NCI-H748 treated with DMSO at 0.1 percent for 48 hours (cell line): ENCODE results near the gene SALL4.
"Not testable (repeated sequence)": the region's sequence is repeated elsewhere in the genome, so short reads cannot be mapped to it uniquely, and the experiment has no call there.

Source experiments
- DNase-seq: peaks from one replicate; lab custom pipeline; 2025; lab: John Stamatoyannopoulos, UW

SALL4 gene

DNA sequence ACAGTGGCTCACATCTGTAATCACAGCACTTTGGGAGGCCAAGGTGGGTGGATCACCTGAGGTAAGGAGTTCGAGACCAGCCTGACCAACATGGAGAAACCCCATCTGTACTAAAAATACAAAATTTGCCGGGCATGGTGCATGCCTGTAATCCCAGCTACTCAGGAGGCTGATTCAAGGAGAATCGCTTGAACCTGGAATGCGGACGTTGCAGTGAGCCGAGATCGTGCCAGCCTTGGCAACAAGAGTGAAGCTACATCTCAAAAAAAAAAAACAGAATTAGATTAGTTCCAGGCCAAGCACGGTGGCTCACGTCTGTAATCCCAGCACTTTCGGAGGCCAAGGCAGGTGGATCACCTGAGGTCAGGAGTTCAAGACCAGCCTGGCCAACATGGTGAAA is 36.9 kb downstream of the SALL4 start:
- not testable (repeated sequence) for DNase-seq

DNA sequence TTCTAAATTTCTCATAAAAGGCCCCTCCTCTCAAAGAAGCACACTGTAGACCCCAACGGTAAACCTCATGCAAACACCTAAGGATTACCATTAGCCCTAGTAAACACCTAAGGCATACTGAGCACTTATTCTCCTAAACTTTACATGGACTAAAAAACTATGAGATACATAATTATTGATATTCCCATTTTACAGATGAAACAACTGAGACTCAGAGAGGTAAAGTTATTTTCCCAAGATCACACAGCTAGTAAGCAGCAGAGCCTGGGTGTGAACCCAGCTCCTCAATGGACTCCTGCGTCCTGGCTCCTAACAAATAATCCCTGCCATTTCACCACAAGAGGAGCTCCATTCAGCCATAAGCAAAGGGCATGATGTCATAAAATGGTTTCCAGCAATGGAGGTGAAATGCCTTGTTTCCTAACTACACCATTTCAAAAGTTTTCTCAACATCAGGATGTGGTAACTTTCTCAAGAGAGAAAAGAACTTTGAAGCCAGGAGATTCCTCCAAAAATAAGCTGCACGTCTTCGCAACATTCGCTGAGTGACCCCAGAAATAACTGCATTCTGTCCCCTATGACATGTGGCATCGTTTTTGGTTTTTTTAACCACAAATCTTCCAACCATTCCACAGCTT is 38.2 kb downstream of the SALL4 start:
- no peak for DNase-seq

DNA sequence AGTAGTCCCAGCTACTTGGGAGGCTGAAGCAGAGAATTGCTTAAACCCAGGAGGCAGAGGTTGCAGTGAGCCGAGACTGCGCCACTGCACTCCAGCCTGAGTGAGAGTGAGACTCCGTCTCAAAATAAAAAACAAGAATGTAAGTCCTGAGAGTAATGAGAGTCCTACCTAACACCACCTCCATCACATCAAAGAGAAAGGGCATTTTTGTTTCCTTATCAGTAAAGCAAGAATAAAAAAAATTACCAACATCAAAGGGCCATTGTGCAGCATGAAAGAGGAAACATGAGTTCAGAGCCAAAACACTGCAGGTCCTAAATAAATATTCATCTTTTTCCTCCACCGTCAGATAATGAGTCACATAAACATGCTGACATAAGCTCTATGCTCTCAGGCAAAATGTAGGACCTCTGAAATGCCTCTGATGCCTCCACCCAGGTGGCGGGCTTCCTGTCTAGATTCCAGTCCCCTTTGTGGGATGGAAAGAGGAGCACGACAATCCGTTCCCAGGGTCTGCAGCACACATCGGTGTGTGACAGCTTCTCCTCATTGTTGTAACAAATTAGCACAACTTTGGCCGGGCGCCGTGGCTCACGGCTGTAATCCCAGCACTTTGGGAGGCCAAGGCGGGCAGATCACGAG is 41.3 kb downstream of the SALL4 start:
- no peak for DNase-seq

- DNase-seq = no peak
Measured at GRCh38 chr20:51759769-51760510, 42.4 kb downstream of the SALL4 start.

- DNase-seq = no peak
Measured at GRCh38 chr20:51758978-51759544, 43.3 kb downstream of the SALL4 start.

GRCh38 chr20:51757226-51757625 is 45.1 kb downstream of the SALL4 start:
- no peak for DNase-seq

DNA sequence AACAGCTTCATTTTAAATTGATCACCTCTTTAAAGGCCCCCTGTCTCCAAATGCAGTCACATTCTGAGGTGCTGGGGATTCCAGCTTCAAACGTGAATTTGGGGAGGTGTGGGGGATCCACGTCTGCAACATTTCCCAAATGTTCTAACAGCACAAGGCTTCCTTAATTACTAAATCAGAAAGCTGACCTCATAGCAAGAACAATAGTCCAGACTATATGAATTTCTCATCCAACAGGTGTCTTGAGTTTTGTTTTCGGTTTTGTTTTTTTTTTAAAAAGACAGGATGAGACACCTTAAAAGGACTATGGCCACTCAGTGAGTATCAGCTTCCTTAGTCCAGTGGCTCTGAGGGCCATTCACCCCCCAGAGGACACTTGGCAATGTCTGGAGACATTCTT is 45.7 kb downstream of the SALL4 start:
- no peak for DNase-seq

- DNase-seq = not testable (repeated sequence)
Measured at GRCh38 chr20:51753220-51753619, 49.1 kb downstream of the SALL4 start.

GRCh38 chr20:51752343-51752951 is 49.9 kb downstream of the SALL4 start:
- no peak for DNase-seq

GRCh38 chr20:51750770-51751388 is 51.4 kb downstream of the SALL4 start:
- DNase-seq = no peak

DNA sequence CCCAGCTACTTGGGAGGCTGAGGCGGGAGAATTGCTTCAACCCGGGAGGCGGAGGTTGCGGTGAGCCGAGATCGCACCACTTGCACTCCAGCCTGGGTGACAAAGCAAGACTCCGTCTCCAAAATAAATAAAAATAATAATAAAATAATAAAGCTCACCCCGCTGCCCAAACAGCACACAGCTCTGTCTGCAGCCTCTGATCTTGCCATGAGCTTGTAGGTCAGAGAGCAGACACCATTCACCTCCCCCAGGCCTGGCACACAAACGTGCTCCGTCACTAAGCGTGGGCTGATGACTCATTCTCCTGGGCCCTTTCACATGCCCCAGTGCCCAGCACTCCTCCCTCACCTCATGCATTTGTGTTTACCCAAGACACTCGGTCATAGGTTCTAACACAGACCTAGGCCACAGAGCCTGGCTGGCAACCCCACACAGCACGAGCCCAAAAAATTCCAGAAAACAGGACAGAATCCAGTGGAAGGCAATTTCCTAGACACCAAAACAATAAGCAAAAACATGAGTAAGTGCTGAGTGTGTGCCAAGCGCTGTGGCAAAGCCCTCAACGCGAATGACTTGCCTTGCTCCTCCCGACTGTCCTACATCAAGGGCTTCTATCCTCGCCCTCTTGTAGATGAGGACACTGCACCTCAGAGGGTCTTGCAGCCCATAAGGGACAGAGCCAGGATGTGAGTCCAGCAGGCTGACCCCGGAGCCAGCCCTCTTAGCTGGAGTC is 52.1 kb downstream of the SALL4 start:
- DNase-seq = no peak

- DNase-seq = no peak
Measured at GRCh38 chr20:51749674-51750036, 52.7 kb downstream of the SALL4 start.

DNA sequence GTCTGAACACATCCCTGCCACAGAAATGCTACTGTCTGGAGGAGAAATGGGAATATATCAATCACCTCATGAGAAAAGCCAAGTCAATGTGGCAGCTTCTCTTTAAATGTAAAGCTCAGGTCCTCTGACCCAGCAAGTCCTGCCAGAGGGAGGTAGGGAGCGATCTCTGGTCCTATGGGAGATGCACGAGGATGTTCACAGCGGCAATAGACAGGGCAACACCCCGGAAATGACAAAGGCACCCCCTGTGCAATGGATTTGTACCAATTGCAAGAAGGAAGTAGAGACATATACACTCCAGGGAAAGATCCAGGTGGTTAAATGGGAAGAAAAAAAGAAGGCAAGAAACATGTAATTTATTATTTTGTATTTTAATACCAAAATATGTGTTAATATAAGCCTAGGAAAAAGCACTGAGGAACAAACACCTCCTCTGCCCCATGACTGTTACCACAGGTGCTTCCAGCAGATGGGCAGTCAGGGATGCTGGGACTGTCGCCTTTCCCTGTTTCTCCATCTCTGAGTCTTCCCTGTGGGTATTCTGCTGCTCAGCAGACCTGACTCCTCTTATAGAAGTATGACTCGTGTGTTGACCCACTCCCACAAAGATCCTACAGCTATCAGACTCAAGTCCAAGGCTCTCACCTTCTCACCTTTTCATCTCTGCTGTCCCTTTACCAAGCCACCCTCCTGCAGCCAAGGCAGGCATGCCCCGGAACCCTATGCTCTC is 55.0 kb downstream of the SALL4 start:
- no peak for DNase-seq

- DNase-seq = no peak
Measured at GRCh38 chr20:51745804-51746203, 56.5 kb downstream of the SALL4 start.

- no peak for DNase-seq
Measured at GRCh38 chr20:51740838-51741237, 61.5 kb downstream of the SALL4 start.

- not testable (repeated sequence) for DNase-seq
Measured at GRCh38 chr20:51740308-51740707, 62.0 kb downstream of the SALL4 start.

- no peak for DNase-seq
Measured at GRCh38 chr20:51739722-51740249, 62.5 kb downstream of the SALL4 start.

DNA sequence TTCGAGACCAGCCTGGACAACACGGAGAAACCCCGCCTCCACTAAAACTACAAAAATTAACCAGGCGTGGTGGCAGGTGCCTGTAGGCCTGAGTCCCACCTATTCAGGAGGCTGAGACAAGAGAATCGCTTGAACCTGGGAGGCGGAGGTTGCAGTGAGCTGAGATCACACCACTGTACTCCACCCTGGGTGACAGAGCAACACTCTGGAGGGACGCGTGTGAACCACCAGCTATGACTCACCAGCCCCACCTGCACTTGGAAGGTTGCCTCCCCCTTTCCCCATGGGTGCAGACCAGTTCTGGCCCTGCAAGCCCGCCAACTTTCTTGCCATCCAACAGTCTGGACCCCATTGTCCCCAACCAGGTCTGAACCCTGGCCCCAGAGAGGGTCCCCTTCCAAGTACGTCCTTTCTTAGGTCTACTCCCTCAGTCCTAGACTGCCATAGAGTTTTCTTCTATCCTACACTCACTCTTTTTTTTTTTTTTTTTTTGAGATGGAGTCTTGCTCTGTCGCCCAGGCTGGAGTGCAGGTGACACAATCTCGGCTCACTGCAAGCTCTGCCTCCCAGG is 63.4 kb downstream of the SALL4 start:
- DNase-seq = no peak

- DNase-seq = not testable (repeated sequence)
Measured at GRCh38 chr20:51738261-51738660, 64.1 kb downstream of the SALL4 start.

GRCh38 chr20:51736947-51737346 is 65.4 kb downstream of the SALL4 start:
- no peak for DNase-seq
